ENCODE measurements around the gene ETFB.

ETFB gene

DNA sequence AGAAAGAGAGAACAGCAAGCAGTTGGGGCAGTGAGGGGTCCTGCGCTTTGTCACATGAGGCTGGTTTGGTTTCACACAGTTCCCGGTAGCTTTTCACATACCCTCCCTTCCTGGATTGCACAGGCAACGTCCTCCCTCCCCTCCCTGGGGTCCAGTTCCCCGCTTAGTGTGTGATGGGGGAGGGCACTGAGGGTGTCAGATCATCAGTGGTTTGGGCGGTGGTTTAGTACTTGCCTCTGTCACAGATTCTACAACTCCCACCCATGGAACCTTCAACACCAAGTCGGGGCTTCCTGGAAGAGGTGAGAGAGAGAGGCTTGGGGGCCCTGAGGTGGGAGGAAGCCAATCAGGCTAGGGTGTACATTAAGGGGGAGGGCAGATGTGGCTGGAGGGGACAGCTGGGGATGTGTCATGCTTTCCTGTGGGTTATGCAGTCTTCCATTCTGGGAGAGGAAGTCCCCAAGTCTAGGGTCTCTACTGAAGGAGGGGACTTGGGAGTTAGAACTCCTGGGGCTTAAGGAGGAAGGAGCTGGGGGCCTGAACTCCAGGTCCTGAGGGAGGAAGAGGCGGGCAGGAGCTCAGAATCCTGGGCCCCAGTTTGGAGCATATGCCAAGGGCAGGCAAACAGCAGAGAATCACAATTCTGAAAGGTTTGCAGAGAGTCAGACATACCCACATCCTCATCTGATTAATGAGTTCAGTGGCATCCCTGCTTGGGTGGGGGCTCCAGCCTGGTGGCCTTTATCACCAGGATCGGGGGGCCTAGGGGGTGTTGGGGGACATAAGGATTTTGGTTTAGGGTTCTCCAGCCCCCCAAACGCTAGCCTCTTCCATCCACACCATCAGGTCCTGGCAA lies 6.7 kb upstream of the ETFB start, which contains the start of gene NKG7:
NKG7 (minus strand) TSS at position 6 of the 856 bp plus-strand sequence. CDS start 119 bp downstream, outside the sequence.
- no peak for DNase-seq

DNA sequence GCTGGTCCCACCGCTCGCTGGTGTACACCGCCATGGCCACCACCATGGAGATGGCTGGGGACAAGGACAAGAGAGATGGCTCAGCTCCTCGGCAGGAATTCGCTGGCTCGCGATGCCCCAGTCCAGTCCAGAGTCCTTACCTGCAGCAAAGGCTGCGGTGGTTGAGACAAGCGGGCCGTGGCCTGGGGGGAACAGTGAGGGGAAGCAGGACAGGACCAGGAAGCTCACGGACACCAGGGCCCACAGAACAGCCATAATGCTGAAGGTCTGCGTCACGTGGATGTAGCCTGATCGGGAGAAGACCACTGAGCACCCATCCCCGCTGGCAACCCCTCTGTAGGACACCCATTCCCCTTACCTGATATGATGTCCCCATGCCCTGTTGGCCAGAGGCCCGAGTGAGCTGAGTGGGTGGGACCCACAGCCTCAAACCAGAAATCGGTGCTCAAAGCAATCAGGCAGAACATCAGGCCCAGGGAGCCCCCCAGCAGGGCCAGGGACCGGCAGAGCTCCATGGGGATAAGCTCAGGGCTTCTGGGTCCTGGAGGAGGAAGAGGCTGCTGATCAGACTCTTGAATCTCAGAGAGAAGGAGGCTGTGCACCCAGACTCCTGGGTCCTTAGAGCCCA lies 5.9 kb upstream of the ETFB start:
- DNase-seq: no peak

DNA sequence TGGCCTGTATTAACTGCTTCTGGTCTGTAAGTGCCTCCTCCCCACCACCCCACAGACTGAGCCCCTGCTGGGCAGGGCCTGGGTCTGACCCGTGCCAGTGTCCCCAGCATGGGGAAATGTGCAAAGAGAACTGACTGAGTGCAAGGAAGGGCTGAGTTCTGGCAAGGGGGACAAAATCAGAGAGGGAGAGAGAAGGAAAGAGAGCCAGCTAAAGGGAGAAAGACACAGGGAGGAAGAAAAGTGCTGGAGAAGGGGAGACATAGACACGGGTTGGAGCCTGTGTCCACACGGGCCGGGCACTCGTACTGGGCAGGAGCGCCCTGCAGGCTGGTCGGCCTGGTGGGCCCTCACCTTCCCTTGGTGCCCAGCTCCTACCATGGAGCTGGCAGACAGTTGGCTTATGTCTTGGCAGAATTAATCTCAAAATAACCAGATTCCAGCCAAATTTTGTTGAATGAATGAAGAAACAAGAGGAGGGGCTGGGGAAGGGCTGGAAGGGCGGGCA lies 5.0 kb upstream of the ETFB start:
- DNase-seq: no peak

DNA sequence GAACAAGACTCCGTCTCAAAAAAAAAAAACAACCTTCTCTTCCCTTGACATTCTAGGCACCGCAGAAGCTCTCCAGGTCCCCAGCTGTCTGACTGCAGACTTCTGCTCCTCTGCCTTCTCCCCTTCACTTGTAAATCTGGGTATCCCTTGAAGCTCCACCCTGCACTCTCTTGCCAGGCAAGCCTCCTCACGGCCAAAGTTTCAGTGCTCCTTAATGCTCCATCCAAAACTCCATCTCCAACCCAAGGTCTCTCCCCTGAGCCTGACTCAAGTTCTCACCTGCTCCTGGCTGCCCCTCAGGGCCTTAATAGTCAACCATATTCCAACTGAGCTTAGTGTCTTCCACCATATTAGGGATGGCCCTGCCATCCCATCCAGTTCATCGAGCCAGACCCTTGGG lies 4.0 kb upstream of the ETFB start:
- no peak for DNase-seq

DNA sequence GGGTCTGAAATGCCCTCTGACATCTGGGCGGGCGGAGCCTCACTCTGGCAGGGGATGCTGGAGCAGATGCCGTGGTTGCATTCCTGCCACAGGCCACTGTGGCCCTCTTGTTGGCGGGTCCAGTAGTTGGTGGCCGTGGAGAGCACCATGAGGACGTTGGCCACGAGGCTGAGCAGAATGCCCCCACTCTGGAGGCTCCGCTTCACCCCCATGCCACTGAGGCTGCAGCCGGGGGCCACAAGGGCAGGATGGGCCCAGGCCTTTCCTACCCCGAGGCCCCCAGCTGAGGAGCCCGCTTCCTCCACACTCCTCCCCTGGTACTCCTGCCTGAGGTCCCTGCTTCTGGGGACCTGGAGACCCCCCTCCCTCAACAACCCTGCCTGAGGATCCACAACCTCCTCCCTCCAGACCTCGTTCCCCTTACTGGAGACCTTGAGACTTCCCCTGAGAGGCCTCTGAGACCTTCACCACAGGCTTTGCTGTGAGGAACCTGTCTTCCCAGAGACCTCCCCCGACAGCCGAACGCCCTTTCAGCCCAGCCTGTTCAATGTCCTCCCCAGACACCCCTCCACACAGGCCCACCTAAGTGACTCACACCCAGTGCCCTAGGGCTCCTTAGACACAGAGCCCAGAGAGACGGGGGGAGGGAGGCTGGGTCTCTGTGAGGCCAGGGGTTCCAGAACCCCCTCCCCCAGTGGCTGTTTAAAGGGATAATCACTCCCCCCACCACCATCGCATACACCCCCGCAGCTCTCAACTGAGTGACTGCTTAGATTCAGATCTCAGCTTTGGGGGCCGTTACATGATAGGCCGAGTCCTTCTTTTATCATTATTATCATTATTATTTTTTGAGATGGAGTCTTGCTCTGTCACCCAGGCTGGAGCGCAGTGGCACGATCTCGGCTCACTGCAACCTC lies 2.4 kb upstream of the ETFB start, which contains the start of gene CLDND2:
CLDND2 (minus strand) TSS at position 638 of the 917 bp plus-strand sequence; CDS start at position 212, 426 bp downstream.
- DNase-seq: no peak

DNA sequence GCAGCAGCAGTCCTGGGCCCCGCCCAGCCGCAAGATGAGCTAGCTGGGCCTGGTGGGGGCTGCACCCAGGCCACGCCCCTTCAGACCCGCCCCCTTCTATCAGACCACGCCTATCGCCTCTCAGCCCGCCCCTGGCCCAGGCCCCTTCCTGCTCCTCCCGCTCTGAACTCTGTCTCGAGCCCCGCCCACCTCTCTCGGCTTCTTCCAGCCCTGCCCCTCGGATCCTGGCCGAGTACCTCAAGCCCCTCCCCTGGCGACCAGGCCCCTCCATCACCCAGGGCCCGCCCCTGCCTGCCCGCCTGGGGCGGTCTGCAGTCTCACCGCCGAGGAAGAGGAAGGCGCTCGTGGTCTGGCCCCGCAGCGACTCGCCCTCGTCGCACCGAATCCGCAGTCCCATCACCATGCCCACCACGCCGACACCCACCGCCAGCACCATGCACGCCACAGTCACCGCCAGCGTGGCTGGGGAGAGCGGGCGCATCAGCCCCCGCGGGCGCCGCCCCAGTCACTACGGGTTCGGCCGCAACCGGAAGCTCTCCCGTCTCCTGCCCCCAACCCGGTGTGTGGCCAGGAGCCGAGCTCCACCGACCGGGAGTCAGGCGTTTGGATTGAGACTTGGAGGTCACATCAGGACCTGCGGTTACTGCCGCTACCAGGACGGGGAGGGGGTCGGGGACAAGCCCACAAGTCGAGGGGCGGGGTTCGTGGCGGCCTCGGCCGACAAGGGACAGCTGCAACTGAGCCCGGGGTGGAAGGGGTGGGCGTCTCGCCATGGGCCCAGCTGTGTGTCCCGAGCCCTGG lies 1.6 kb upstream of the ETFB start:
- DNase-seq: peak; percentile 99

DNA sequence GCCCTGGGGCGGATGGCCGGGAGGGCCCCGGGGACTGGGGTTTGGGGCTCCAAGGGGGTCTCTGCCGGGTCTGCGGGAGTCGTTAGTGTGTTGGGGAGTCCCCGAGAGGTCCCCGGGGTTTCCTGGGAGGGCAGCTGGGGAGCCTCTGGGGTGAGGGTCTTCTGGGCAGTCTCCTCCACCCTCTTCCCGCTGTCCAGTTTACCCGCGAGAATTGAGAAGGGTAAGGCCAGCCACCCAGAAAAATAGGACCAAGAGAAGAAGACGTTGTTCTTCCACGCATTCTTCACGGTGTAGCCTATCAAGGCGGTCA lies 1.0 kb upstream of the ETFB start:
- DNase-seq: no peak

DNA sequence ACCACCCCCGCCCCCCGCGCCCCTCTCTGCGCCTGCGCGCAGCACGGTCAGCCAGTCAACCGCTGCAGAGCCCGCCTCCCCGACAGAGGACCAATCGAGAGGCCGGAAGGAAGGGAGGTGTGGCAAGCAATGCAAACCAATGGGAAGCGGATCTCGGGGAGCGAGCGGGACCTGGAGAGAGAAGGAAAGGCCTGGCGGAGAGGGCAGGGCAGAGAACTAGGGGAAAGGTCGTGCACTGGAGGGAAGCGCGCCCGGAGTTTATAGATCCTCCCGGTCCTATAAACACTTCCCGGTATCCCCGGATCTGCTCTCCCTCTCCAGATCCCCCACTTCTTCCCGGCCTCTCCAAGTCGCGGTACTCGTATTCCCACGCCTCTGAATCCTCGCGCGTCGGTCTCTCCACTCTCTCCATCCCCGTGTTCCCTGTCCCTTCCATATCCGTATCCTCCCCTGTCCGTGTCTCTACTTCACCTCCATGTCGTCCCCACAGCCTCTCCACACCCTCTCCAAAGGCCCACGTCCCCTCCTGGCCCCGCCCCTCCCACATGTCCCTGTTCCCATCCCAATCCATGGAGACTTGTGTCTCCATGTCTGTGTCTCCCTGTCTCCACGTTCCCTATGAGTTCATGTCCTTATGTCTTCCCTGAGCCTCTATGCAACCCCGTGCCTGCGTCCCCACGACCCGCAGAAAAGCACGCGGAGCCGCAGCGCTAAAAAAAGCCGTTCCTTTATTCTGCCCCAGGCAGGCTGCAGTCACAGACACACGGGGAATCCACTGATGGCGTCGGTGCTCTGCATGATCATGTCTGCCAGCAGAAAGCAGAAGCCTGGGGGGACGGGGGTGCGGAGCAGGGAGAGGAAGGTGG lies 434 bp upstream of the ETFB start:
- peak; percentile 98 for DNase-seq

DNA sequence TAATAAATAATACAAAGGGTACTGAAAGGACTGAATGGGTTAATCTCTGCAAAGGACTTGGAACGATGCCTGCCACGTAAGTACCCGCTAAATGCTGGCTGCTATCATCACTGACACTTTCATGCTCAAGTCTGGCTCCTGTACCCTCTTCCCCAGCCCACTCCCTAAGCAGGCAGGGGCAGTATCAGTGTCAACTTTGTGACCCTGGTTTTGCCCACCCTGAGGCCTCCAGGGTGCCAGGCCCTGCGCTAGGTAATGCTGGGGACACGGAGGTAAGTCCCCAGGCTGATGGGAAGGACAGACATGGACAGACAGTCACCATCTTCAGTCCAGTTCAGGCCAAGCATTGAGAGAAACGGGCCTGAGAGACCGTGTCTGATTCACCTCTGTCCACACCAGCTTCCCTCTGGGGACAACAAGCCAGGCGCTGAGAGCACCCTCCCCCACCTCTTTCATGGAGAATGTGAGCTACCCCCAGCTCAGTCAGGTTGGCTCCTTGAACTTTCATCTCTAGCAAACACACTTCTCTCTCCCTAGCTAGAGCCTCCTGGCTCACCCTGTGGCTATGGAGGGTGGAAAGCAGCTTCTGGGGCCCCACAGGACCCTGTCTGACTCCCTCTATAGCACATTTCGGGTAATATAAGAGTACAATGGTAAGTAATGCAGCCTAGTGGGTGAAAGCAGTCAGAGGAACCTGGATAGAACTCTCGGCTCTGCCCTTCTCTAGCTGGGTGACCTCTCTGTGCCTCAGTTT lies 800 bp downstream of the ETFB start:
- peak; percentile 39 for DNase-seq

DNA sequence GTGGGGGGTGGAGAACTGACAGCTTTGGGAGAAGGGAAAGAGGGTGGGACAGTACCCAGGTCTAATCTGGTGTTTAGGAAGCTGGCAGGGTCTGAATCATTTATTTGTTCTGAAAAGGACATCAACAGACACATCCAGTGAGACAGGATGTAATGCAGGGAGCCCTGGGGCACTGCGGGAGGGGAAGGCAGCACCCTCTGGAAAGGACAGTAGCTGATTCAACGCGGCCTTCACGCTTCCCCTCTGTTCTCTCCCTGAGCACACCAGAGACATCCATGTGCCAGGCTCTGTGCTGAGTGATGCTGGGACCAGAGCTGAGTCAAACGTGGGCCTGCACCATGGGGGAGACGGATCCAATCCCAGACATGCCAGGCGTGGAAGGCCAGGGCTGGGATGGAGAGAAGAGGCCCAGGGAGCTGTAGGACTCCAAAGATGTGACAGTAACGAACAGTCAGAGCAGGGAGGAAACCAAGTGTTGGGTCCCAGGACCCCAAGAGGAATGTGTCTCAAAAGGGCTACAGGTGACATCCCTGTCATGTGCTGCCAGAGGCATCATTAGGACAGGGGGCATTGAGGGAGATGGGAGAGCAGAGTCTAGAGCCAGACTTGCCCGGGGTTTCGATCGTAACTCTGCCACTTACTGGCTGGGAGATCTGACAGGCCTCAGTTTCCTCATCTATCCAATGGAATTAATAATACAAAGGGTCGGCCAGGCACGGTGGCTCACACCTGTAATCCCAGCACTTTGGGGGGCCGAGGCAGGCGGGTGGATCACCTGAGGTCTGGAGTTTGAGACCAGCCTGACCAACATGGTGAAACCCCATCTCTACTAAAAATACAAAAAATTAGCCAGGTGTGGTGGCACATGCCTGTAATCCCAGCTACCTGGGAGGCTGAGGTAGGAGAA lies 1.7 kb downstream of the ETFB start:
- no peak for DNase-seq

DNA sequence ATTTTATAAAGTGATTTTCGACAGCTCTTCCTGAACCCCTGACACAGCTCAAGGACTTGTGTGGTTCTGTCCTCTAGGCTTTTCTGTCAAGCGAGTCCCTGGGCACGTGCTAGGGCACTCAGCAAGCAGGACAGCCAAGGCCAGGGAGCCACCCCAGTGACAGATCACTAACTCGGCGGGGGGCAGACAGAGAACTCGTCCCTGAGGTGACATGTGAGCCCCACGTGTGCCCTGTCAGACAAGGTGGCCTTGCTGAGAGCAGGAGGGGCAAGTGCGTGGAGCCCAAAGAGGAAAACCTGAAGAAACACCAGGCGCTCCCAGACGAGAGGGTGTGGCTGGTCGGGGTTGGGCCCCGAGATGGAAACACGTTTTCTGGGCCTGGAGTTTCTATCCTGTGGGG lies 4.9 kb downstream of the ETFB start:
- DNase-seq: no peak

DNA sequence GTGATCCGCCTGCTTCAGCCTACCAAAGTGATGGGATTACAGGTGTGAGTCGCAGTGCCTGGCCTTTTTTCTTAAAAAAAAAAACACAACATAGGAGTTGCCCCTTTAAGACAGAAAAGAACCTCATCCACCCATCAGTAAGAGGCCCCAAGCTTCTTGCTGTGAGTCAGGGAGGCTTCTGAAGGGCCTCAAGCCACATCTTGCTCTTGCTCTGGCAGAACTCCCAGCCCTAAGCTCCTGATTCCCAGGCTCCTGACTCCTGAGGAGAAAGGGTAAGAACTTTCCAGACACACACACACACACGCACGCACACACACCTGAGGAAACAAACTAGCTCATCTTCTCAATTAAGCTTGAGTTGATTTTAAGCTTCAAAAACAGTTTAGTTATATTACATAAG lies 6.9 kb downstream of the ETFB start:
- DNase-seq: peak; percentile 80

DNA sequence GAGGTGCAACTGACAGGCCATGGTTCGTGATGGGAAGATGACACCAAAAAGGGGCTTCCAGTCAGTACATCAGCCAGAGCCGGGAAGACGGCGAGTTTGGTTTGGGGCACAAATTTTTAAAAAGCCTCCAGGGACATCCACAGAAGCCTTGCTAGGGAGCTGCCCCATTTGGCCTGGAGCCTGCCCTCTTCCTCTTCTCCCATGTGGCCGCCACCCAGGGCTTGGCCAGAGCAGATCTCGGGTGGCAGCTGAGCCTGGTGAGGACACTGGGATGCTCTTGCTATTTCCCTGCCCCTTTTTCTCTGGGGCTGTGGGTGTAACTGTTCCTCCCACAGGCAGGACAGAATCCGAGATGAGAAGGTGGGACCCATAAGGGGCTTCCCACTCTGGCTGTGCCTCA lies 8.2 kb downstream of the ETFB start:
- DNase-seq: no peak

DNA sequence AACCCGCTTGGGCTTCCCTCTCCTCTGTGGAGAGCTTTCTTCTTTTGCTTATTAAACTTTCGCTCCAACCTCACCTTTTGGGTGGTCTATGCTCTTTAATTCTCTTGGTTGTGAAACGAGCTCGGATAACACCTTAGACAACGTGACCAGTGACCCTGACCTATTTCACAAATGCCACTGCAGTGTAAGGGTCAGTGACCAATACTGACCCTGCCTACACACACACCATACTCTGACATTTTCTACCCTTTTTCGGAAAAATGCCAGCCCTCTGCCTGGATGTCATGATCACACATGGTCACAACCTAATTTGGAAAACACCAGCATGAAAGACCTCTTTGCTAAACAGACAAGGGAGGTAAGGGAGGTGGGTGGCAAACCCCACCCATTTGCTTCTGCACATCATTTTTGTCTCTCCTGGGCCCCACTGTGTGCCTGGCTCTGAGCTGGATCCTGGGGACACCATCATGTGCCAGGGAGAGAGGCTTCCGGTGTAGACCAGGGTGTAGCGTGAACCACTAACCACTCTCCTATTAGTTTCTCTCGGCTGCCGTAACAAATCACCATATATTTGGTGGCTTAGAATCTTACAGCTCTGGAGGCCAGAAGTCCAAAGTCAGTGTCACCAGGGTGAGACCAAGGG lies 9.9 kb downstream of the ETFB start:
- no peak for DNase-seq

DNA sequence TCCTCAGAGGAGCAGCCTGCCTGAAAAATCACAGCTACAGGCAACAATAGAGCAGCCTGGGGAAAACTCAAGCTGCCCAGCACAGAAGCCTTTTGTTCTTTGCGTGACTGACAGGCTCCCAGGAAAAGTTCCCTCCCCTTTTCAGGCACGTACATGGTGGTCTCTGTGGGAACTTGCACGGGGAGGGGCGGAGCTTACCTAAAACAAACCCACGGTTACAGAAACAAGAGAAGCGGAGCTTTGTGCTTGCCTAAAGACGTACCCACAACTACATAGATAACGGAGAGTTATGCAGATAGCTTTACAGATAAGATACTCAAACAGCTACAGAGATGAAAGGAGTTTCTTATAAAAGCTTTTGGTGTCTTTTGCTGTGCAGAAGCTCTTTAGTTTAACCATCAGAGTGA lies 11.4 kb downstream of the ETFB start:
- no peak for DNase-seq

DNA sequence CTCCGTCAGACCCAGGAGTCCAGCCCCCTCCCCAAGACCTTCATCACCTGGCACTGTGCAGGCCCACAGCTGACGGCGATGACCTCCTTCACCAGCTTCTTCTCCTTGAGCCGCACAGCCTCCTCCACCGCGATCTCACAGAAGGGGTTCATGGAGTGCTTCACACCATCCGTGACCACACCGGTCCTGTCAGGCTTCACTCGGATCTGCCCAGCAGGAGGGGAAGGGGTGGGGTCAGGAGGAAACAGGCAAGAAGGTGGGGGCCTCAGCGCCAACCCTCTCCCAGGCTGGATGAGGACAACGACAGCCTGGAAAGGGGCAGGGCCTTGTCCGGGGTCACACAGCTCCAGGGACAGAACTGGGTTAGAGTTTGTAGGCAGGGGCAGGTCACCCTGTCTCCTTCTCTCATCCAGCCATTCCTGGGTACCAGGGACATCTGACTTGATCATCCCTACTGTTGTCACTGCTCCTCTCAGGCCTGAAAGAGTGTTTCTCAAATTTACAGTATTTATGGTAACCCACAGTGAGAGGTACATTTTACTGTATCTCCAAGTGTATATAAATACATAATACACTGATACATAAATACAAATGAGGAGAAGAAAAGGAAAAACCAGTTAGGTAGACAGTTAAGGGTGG lies 12.0 kb downstream of the ETFB start:
- DNase-seq: no peak

DNA sequence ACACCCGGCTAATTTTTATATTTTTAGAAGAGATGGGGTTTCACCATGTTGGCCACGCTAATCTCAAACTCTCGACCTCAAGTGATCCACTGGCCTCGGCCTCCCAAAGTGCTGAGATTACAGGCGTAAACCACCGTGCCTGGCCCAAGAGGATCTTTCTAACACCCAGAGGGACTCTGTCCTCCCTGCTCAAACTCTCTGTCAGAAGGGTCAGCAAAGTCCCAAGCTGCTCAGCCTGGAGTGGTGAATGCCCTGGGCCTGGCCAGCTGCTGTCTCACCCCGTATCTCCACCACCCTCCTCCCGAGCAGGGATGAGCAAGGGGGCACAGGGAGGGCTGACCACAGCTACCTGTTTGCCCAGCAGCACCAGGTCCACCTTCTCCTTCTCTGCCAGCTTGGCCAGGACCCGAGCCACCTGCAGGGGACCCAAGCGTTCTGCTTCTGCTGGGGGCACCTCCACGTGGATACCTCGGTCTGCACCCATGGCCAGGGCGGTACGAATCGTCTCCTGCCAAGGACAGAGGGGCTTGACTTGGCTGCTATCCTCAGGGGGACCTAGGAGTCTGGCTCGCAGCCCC lies 13.3 kb downstream of the ETFB start:
- DNase-seq: no peak
